ENCODE data around the gene MN1.

MN1 gene

GRCh38 chr22:27832606-27833005, 31.1 kb upstream of the MN1 start:
- no peak for DNase-seq (ENCODE audit: insufficient read length, low spot score)
- TF ChIP-seq TAF1 (IDR thresholded peaks at IDR 0.05; ENCODE audit: low read depth, low read length) (no peak), POLR2A (IDR thresholded peaks at IDR 0.05; ENCODE audit: low read depth, low read length) (no peak)
- no peak for FAIRE-seq

GRCh38 chr22:27829620-27830019, 28.1 kb upstream of the MN1 start:
- no peak for TF ChIP-seq TAF1 (IDR thresholded peaks at IDR 0.05; ENCODE audit: low read depth, low read length)
- no peak for TF ChIP-seq POLR2A (IDR thresholded peaks at IDR 0.05; ENCODE audit: low read depth, low read length)
- no peak for TF ChIP-seq SPI1 (IDR thresholded peaks at IDR 0.05; ENCODE audit: low read depth, low read length)
- no peak for TF ChIP-seq POLR2AphosphoS5 (IDR thresholded peaks at IDR 0.05; ENCODE audit: low read depth, low read length)
- TF ChIP-seq POU2F2 (IDR thresholded peaks at IDR 0.05; ENCODE audit: low read depth, low read length) = no peak
- no peak for TF ChIP-seq PAX5 (IDR thresholded peaks at IDR 0.05; ENCODE audit: insufficient read depth, low read length, severe bottlenecking)
- no peak for FAIRE-seq
- no peak for DNase-seq (ENCODE audit: insufficient read length, low spot score)

DNA sequence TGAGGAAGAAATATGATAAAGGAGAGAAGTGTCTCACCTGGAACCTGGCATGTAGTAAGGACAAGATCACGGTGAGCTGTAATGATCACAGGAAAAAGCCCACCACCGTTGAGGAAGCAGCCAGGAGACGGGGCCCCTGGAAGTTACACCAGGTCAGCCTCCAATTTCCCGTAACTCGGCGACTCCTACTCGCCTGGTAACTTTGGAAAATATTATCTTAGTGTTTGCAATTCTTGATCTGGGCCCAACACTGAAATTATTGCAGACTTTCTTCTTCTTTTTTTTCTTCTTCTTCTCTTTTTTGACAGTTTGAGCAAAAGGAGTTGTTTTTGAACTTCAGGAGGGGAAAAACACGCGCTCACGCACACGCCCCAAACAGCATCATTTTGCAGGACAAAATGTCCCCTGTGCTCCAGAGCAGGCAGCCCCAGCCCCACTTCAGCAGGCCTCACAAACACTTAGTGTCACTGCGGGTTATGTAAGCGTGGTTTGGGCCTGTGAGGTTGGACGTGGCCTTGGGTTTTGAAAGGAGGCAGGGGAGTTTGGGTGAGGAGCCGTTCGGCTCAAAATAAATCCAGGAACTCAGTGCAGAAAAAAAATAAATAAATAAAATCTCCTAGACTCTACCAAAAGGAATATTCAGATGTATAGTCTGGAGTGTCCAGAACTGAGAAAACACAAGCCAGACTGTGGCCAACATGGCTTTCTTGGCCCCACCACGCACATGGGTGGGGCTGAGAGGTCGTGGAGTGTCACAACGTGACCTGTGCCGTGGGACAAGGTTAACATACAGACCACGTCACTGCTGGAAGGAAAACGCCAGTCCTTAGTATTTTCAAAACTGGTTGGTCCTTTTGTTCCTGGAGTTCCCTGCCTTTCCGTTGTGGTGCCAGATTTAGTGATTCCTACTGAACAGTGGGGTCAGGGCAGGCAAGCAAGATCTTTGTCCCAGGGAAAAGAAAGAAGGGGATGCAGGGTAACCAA, 26.3 kb upstream of the MN1 start:
- FAIRE-seq (no peak), DNase-seq (ENCODE audit: insufficient read length, low spot score) (no peak)
- no peak for TF ChIP-seq PAX5 (IDR thresholded peaks at IDR 0.05; ENCODE audit: insufficient read depth, low read length, severe bottlenecking)
- no peak for TF ChIP-seq POU2F2 (IDR thresholded peaks at IDR 0.05; ENCODE audit: low read depth, low read length)
- TF ChIP-seq TAF1 (IDR thresholded peaks at IDR 0.05; ENCODE audit: low read depth, low read length) = no peak

GRCh38 chr22:27825174-27825573, 23.6 kb upstream of the MN1 start:
- FAIRE-seq (no peak), DNase-seq (ENCODE audit: insufficient read length, low spot score) (no peak)
- TF ChIP-seq TAF1 (IDR thresholded peaks at IDR 0.05; ENCODE audit: low read depth, low read length) (no peak), PAX5 (IDR thresholded peaks at IDR 0.05; ENCODE audit: insufficient read depth, low read length, severe bottlenecking) (no peak), SPI1 (IDR thresholded peaks at IDR 0.05; ENCODE audit: low read depth, low read length) (no peak), POLR2AphosphoS5 (IDR thresholded peaks at IDR 0.05; ENCODE audit: low read depth, low read length) (no peak)

DNA sequence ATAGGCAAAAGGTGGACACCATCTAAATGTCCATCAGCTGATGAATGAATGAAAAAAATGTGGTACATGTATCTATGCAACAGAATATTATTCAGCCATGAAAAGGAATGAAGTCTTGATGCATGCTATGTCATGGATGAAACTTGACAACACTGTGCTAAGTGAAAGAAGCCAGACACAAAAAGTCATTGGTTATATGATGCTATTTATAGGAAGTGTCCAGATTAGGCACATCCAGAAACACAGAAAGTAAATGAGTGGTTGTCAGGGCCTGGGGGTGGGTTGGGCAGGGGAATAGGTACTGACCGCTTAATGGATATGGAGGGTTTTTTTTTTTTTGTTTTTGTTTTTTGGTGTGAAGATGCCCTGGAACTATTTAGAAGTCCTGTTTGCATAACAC, 21.7 kb upstream of the MN1 start:
- TF ChIP-seq POLR2A (IDR thresholded peaks at IDR 0.05; ENCODE audit: low read depth, low read length) (no peak), POLR2AphosphoS5 (IDR thresholded peaks at IDR 0.05; ENCODE audit: low read depth, low read length) (no peak), TAF1 (IDR thresholded peaks at IDR 0.05; ENCODE audit: low read depth, low read length) (no peak), PAX5 (IDR thresholded peaks at IDR 0.05; ENCODE audit: insufficient read depth, low read length, severe bottlenecking) (no peak), SPI1 (IDR thresholded peaks at IDR 0.05; ENCODE audit: low read depth, low read length) (no peak), POU2F2 (IDR thresholded peaks at IDR 0.05; ENCODE audit: low read depth, low read length) (no peak)
- DNase-seq (ENCODE audit: insufficient read length, low spot score) (no peak), FAIRE-seq (no peak)

- DNase-seq (ENCODE audit: insufficient read length, low spot score) (no peak), FAIRE-seq (no peak)
Observed at GRCh38 chr22:27820896-27821866, 19.6 kb upstream of the MN1 start.

DNA sequence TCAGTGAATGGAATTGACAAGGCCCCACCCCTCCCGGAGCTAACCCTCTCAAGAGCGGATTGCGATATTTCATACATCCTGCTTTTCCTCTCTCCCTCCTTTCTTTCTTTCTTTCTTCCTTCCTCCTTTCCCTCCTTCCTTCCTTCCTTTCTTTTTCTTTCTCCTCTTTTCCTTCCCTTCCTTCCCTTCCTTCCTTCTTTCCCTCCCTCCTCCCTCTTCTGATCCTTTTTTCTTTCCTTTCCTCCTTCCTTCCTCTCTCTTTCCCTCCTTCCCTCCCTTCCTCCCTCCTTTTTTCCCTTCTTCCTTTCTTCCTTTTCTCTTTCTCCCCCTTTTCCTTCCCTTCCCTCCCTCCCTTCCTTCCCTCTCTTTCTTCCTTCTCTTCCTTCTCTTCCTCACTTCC, 15.0 kb upstream of the MN1 start:
- no peak for TF ChIP-seq POLR2A (IDR thresholded peaks at IDR 0.05; ENCODE audit: low read depth, low read length)
- no peak for TF ChIP-seq SPI1 (IDR thresholded peaks at IDR 0.05; ENCODE audit: low read depth, low read length)
- TF ChIP-seq TAF1 (IDR thresholded peaks at IDR 0.05; ENCODE audit: low read depth, low read length) = no peak
- TF ChIP-seq POU2F2 (IDR thresholded peaks at IDR 0.05; ENCODE audit: low read depth, low read length) = no peak
- no peak for TF ChIP-seq POLR2AphosphoS5 (IDR thresholded peaks at IDR 0.05; ENCODE audit: low read depth, low read length)
- TF ChIP-seq PAX5 (IDR thresholded peaks at IDR 0.05; ENCODE audit: insufficient read depth, low read length, severe bottlenecking) = no peak
- no peak for FAIRE-seq
- no peak for DNase-seq (ENCODE audit: insufficient read length, low spot score)

More at GRCh38 chr22:27820896-27821866, 19.6 kb upstream of the MN1 start:
- no peak for TF ChIP-seq POLR2A (IDR thresholded peaks at IDR 0.05; ENCODE audit: low read depth, low read length)
- no peak for TF ChIP-seq PAX5 (IDR thresholded peaks at IDR 0.05; ENCODE audit: insufficient read depth, low read length, severe bottlenecking)
- no peak for TF ChIP-seq POU2F2 (IDR thresholded peaks at IDR 0.05; ENCODE audit: low read depth, low read length)

DNA sequence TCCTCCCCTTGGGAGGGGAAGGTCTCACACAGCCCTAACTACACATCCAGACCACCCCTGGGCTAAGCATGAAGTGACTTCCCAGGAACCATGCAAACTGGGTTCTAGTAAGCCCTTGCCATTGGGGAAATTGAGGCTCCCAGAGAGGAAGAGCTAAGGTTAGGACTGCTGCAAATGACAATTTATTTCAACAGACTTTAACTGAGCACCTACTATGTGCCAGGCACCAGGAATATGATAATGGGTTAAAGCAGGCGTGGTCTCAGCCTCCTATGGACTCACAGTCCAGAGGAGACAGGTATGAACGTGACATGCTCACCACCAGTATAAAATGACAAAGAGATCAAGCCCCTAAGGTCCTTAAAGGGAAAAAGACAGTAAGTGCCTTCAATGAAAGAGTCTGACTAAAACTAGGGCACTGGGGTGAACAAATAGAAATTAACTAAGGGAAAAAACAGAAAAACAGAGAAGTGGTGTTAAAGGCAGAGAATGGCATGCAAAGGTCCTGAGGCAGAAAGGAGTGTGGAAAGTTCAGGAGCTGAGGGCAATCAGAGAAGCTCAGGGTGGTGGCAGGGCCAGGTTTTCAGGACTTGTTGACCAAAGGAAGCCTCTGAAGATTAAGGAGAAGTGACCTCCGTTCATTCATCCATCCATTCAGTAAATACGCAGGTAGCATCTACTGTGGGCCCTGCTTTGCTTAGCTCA, 14.4 kb upstream of the MN1 start:
- TF ChIP-seq TAF1 (IDR thresholded peaks at IDR 0.05; ENCODE audit: low read depth, low read length) (no peak), PAX5 (IDR thresholded peaks at IDR 0.05; ENCODE audit: insufficient read depth, low read length, severe bottlenecking) (no peak), POU2F2 (IDR thresholded peaks at IDR 0.05; ENCODE audit: low read depth, low read length) (no peak), POLR2A (IDR thresholded peaks at IDR 0.05; ENCODE audit: low read depth, low read length) (no peak), POLR2AphosphoS5 (IDR thresholded peaks at IDR 0.05; ENCODE audit: low read depth, low read length) (no peak), SPI1 (IDR thresholded peaks at IDR 0.05; ENCODE audit: low read depth, low read length) (no peak)
- DNase-seq (ENCODE audit: insufficient read length, low spot score) = no peak
- FAIRE-seq = no peak

DNA sequence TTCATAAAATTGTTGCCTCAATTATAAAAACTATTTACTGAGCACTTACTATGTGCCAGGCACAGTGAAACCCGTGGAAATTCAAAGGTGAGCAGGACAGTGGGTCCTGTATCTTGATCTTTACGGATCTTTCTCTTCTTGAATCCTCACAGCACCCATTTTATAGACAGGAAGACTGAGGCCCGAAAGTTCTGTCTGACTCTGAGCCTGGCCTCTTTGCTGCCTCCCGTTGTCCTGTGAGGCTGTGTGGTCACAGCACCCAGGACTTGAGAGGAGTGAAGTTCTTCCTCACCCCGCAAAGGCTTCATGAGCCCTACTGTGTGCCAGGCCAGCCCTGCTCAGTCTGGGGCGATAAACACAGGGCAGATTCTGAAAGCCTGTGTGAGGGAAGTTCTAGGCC, 13.4 kb upstream of the MN1 start:
- DNase-seq (ENCODE audit: insufficient read length, low spot score) (no peak), FAIRE-seq (no peak)
- TF ChIP-seq PAX5 (IDR thresholded peaks at IDR 0.05; ENCODE audit: insufficient read depth, low read length, severe bottlenecking) = no peak
- no peak for TF ChIP-seq POU2F2 (IDR thresholded peaks at IDR 0.05; ENCODE audit: low read depth, low read length)
- TF ChIP-seq TAF1 (IDR thresholded peaks at IDR 0.05; ENCODE audit: low read depth, low read length) = no peak
- no peak for TF ChIP-seq POLR2AphosphoS5 (IDR thresholded peaks at IDR 0.05; ENCODE audit: low read depth, low read length)
- TF ChIP-seq POLR2A (IDR thresholded peaks at IDR 0.05; ENCODE audit: low read depth, low read length) = no peak
- no peak for TF ChIP-seq SPI1 (IDR thresholded peaks at IDR 0.05; ENCODE audit: low read depth, low read length)
